PC-9 (cell line): Measurements from ENCODE around the gene HDAC7. TPM values are rescaled to one million over a fixed set of nuclear protein-coding genes. Genes with fewer than 3 reads are reported as not detected.
A peak's percentile ranks its signal among the peaks of the same experiment; 100 is the strongest.

Experiments used
- BruUV-seq: library from RNA; stranded (reverse); fragments of 400-500 nt; replicated peaks from 2 replicates; lab custom pipeline; 2021; lab: Mats Ljungman, UMichigan
- CTCF ChIA-PET: fragments of 300-600 bp; sonication (Branson Sonifier 250); formaldehyde crosslinking; loops from one replicate; lab custom pipeline; 2022; ENCODE audit warnings: antibody characterized with exemption; lab: Charles Lee
- POLR2A ChIA-PET: fragments of 300-600 bp; sonication (Branson Sonifier 250); formaldehyde crosslinking; loops from one replicate; lab custom pipeline; 2022; ENCODE audit warnings: antibody characterized with exemption; ENCODE audit not compliant: unreplicated experiment; lab: Charles Lee
- DNase-seq, 2 experiments: peaks; one replicate each; pipeline versions ENCODE4 v3.0.0 to v3.0.0-alpha.2; 2015 to 2022; ENCODE audit warnings: mixed read lengths in 1 of 2
- H2AFZ ChIP-seq: fragments of 200-600 bp; sonication (generic); 2 replicates; pipeline ENCODE4 v1.8.1; 2017; ENCODE audit warnings: antibody characterized with exemption
- H3F3A ChIP-seq: fragments of 200-600 bp; sonication (generic); 2 replicates; pipeline ENCODE4 v1.8.1; 2017; ENCODE audit warnings: antibody characterized with exemption, mild to moderate bottlenecking, low read depth; ENCODE audit not compliant: insufficient read depth
- H3K27ac ChIP-seq: fragments of 200-600 bp; sonication (generic); 2 replicates; pipeline ENCODE4 v1.6.1; 2016; ENCODE audit warnings: mixed run types
- H3K27me3 ChIP-seq: fragments of 200-600 bp; sonication (generic); 2 replicates; pipeline ENCODE4 v1.6.1; 2016; ENCODE audit warnings: low read depth, mixed run types; ENCODE audit not compliant: insufficient read depth
- H3K36me3 ChIP-seq: fragments of 200-600 bp; sonication (generic); 2 replicates; pipeline ENCODE4 v1.6.1; 2016; ENCODE audit warnings: low read depth, mixed run types
- H3K4me1 ChIP-seq: fragments of 200-600 bp; sonication (generic); replicated peaks from 2 replicates; pipeline ENCODE4 v1.6.1; 2016; ENCODE audit warnings: mixed run types; ENCODE audit not compliant: insufficient read depth
- H3K4me2 ChIP-seq: fragments of 200-600 bp; sonication (generic); 2 replicates; pipeline ENCODE4 v1.6.1; 2017; ENCODE audit warnings: mixed run types
- H3K4me3 ChIP-seq: fragments of 200-600 bp; sonication (generic); 2 replicates; pipeline ENCODE4 v1.6.1; 2016; ENCODE audit warnings: mixed run types
- H3K79me2 ChIP-seq: fragments of 200-600 bp; sonication (generic); 2 replicates; pipeline ENCODE4 v1.6.1; 2017; ENCODE audit warnings: low read depth, mixed run types
- H3K9me2 ChIP-seq: fragments of 200-600 bp; sonication (generic); 2 replicates; pipeline ENCODE4 v1.8.1; 2017; ENCODE audit warnings: mild to moderate bottlenecking; ENCODE audit not compliant: insufficient read depth
- H3K9me3 ChIP-seq: fragments of 200-600 bp; sonication (generic); 2 replicates; pipeline ENCODE4 v1.8.1; 2016; ENCODE audit warnings: low read depth; ENCODE audit not compliant: insufficient read depth
- H4K20me1 ChIP-seq: fragments of 200-600 bp; sonication (generic); 2 replicates; pipeline ENCODE4 v1.8.1; 2017; ENCODE audit not compliant: insufficient read depth
- CTCF ChIP-seq: fragments of 200-600 bp; sonication (generic); conservative IDR thresholded peaks from 2 replicates; pipeline ENCODE4 v1.6.1; 2017; ENCODE audit warnings: mixed run types, antibody characterized with exemption, mild to moderate bottlenecking, moderate library complexity
- EZH2 ChIP-seq: fragments of 200-600 bp; sonication (generic); IDR thresholded peaks from 2 replicates; pipeline ENCODE4 v1.8.0; 2017; ENCODE audit warnings: antibody characterized with exemption, low read depth
- intact Hi-C: fragments of 100-400 bp; cut with micrococcal nuclease; formaldehyde crosslinking; loops from one replicate; pipeline ENCODE4 v1.10.0; 2022; ENCODE audit not compliant: unreplicated experiment
- total RNA-seq: library from RNA; stranded (reverse); gene quantifications from 2 replicates; pipeline ENCODE4 v1.2.3, GENCODE V29; 2021

The HDAC7 gene
- total RNA-seq, 1 experiment from 2014 or later, result 106 TPM

GRCh38 chr12:47819138-47819895 is 386 bp downstream of the HDAC7 start:
- ChIA-PET POLR2A (interaction anchor here (0.9 to 1.2 kb wide), 2 partner anchors 17 to 64 kb away, joined by 3 to 13 read pairs; no protein-coding TSS in a partner anchor), CTCF (interaction anchor here (0.6 to 0.7 kb wide), 2 partner anchors 18 to 303 kb away, joined by 3 read pairs; no protein-coding TSS in a partner anchor)
- Histone ChIP-seq H3K27ac (no peak overlapping the region), H3K36me3 (no peaks in the 10 kb centered on the region), H4K20me1 (peaks cover 3% of the 10 kb centered on the region; the same call in 1 of the 2 replicates), H3K4me1 (peaks cover 76% of the 10 kb centered on the region), H3K27me3 (no peaks in the 10 kb centered on the region), H3F3A (peaks cover 39% of the 10 kb centered on the region), H3K4me3 (peak overlapping the region; percentile 95), H3K4me2 (peak overlapping the region; percentile 90), H3K9me2 (no peaks in the 10 kb centered on the region), H2AFZ (0 out of 2 replicates have a peak overlapping the region, but pooled peaks have one; percentile 26), H3K9me3 (no peaks in the 10 kb centered on the region), H3K79me2 (peaks cover 55% of the 10 kb centered on the region)
- peak in 1 of 2 experiments; percentile 66 for DNase-seq
- TF ChIP-seq EZH2 (no peak), CTCF (peak; percentile 42; the same call in 1 of the 2 replicates)
- BruUV-seq, result no TSS peak
- intact Hi-C loops, result no loop called here

GRCh38 chr12:47818467-47819137 is 1.1 kb downstream of the HDAC7 start:
- ChIA-PET CTCF (interaction anchor here (0.6 kb wide), 1 partner anchor 304 kb away, joined by 3 read pairs; no protein-coding TSS in a partner anchor), POLR2A (interaction anchor here (0.5 to 1.2 kb wide), 2 partner anchors 17 to 41 kb away, joined by 3 to 13 read pairs; no protein-coding TSS in a partner anchor)
- no TSS peak for BruUV-seq
- Histone ChIP-seq H3K79me2 (peaks cover 62% of the 10 kb centered on the region), H4K20me1 (peaks cover 3% of the 10 kb centered on the region; the same call in 1 of the 2 replicates), H3K9me3 (no peaks in the 10 kb centered on the region), H3K4me3 (peak overlapping the region; percentile 95), H3K4me2 (peak overlapping the region; percentile 90), H3K27ac (no peak overlapping the region), H3F3A (peaks cover 45% of the 10 kb centered on the region), H3K36me3 (no peaks in the 10 kb centered on the region), H3K4me1 (peaks cover 76% of the 10 kb centered on the region), H3K27me3 (no peaks in the 10 kb centered on the region), H3K9me2 (no peaks in the 10 kb centered on the region), H2AFZ (0 out of 2 replicates have a peak overlapping the region, but pooled peaks have one; percentile 26)
- no peak for TF ChIP-seq CTCF
- no peak for TF ChIP-seq EZH2
- intact Hi-C loops, result no loop called here
- DNase-seq, result no peak

- ChIA-PET CTCF (no interaction called here), POLR2A (interaction anchor here (0.5 kb wide), 1 partner anchor 41 kb away, joined by 3 read pairs; no protein-coding TSS in a partner anchor)
- Histone ChIP-seq H3K4me1 (peaks cover 76% of the 10 kb centered on the region), H4K20me1 (peaks cover 3% of the 10 kb centered on the region; the same call in 1 of the 2 replicates), H3K27ac (no peak overlapping the region), H3K9me3 (no peaks in the 10 kb centered on the region), H3K4me2 (peak overlapping the region; percentile 90), H3F3A (peaks cover 46% of the 10 kb centered on the region), H3K27me3 (no peaks in the 10 kb centered on the region), H3K4me3 (peak overlapping the region; percentile 95; the same call in 1 of the 2 replicates), H3K79me2 (peaks cover 67% of the 10 kb centered on the region), H3K36me3 (no peaks in the 10 kb centered on the region), H3K9me2 (no peaks in the 10 kb centered on the region), H2AFZ (no peak overlapping the region)
- intact Hi-C loops, result no loop called here
- TSS peak; percentile 24 for BruUV-seq
- no peak for TF ChIP-seq CTCF
- no peak for TF ChIP-seq EZH2
- DNase-seq, result no peak
These were observed 1.7 kb downstream of the HDAC7 start for GRCh38 chr12:47818007-47818376.
